HG02938 (cell line): ENCODE data around the gene PRKAG2.
"Not testable (repeated sequence)": the region's sequence is repeated elsewhere in the genome, so short reads cannot be mapped to it uniquely, and the experiment has no call there.

ENCODE experiments used
- ATAC-seq: cut with Tn5 transposase; IDR thresholded peaks from one replicate; pipeline ENCODE4 v1.9.1; 2021; ENCODE audit warnings: mild to moderate bottlenecking, moderate library complexity; ENCODE audit not compliant: unreplicated experiment

PRKAG2 gene

DNA sequence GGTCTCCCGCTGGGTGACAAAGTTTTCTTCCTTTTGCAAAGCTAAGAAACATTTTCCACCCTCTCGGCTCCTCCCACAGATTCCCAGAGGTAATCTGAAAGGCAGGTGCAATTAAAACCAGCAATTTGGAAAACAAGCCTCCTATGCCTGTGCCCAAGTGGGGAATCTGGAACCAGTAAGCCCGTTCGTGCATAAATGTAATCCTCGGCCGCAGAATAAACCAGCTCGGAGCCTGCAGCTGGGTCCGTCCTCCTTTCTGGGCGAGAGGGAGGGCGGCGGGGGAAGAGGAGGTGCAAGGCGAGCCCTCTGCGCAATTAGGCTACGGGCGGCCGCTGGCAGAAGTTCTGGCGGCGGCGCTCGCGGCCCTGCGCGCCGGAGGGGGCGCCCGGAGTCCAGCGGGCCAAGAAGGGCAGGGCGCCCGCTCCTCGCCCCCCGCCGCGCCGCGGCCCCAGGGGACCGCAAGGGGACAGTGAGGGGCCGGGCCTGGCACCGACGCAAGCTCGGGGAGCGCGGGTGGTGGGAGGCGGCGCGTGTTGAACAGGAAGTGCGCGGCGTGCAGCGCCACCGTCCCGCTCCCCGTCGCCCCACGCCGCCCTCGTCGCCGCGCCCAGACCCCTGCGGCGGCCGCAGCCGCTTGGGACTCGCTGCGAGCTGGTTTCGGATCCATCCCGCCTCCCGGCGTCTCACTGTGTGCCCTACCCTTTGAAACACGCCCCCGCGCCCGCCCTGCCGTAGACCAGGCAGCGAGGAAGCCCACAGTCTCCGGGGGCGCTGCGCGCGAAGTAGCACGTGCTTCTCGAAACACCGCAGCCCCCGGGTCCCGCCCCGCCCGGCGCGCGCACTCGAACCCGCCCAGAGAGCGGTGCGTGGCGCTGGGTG is at the start of gene PRKAG2:
Gene PRKAG2 (minus strand): TSS at position 217 of the 879 bp plus-strand sequence. CDS start 495 bp downstream, outside the sequence.
- ATAC-seq, result peak; percentile 64

GRCh38 chr7:151926336-151926712 is 49.4 kb upstream of the PRKAG2 start:
- ATAC-seq, result no peak

DNA sequence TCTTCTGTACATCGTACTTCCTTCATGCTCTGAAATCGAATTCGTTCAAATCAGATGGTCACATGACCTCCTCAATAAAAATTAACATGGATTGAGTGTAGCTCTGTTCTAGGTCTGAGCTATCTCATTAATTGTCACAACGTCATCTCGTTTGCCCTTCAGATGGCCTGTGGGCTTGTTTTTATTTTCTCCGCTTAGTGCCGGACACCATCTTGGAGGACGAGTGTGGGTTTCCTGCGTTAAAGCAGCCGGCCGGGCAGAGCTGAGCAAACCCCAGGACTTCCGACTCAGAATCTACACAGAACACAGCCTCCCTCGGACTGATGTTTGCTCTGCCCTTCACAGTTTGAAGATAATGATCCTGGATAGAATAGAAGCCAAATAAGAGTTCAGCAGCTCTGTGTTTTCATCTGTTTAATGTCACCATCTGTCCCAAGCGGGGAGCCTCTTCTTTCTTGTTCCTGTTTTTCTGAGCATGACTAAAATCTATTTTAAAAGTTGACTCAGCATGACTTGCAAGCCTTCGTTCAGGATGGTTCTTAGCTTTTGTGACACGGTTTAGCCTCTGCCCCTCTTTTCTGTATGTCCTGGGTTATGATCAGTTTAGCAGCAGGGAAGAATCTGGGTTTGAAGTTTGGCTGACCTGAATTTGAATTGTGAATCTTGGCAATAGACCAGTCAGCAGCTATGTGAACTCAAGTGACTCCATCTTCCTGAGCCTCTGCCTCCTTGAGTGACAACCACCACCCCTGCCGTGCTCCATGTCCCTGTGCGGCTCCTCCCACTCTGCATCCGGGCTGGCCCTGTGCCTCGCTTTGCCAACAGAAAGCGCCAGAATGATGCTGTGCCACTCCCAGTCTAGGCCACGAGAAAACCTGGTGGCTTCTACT is 48.8 kb upstream of the PRKAG2 start:
- no peak for ATAC-seq

- ATAC-seq, result no peak
Observed at GRCh38 chr7:151924508-151924907, 47.6 kb upstream of the PRKAG2 start.

DNA sequence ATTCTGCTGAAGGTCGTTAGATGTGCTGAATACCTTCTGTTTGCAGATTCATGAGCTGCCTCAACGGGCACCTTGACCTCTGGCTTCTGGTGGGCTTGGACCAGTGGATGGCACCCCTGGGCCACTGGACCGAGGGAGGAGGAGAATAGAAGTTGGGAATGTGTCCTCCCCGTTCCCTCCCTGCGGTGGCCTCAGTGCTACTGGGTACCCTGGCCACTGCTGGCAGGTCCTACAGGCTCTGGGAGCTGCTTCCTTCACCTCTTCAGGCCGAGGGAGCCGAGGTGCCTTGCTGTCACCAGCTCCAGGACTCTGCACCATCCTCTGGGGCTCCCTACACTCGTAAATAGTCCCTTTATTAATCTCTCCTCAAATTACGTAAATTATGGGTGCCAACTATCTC is 47.1 kb upstream of the PRKAG2 start:
- no peak for ATAC-seq

- ATAC-seq, result no peak
Observed at GRCh38 chr7:151923097-151923876, 46.4 kb upstream of the PRKAG2 start.

- no peak for ATAC-seq
Observed at GRCh38 chr7:151921451-151921850, 44.5 kb upstream of the PRKAG2 start.

DNA sequence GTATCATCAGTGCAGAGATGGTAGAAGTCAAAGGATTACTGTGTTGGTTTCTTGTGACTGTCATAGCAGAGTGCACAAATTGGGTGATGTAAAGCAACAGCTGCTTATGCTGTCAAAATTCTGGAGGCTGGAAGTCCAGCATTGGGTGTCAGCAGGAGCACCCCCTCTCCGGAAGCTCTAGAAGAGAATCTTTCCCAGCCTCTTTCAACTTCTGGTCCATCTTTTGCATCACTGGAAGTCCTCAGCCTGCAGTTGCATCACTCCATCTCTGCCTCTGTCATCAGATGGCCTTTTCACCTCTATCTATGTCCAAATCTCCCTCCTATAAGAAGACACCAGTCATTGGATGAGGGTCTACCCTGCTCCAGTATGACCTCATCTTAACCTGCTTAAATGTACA is 43.6 kb upstream of the PRKAG2 start:
- ATAC-seq, result no peak

GRCh38 chr7:151919595-151919994 is 42.7 kb upstream of the PRKAG2 start:
- ATAC-seq, result no peak

GRCh38 chr7:151918510-151918843 is 41.6 kb upstream of the PRKAG2 start:
- no peak for ATAC-seq

- ATAC-seq, result no peak
Observed at GRCh38 chr7:151917791-151918509, 41.0 kb upstream of the PRKAG2 start.

DNA sequence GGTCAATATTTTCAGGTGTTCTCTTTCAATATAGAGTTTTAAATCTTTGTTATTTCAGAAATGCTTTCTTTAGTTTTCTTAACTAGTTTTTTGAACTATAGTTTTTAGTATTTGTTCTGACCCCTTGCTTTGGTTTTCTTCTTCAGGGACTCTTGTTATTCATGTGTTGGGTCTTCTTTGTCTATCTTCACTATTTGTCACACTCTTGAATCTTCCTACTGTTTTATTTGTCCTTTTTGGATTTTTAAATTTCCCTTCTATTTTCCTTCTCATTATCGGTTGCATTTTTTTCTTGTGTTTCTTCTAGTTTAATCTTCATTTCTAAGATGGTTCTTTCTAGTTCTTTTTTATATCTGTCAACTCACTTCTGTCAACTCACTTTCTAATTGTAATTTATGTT is 37.1 kb upstream of the PRKAG2 start:
- ATAC-seq, result no peak

DNA sequence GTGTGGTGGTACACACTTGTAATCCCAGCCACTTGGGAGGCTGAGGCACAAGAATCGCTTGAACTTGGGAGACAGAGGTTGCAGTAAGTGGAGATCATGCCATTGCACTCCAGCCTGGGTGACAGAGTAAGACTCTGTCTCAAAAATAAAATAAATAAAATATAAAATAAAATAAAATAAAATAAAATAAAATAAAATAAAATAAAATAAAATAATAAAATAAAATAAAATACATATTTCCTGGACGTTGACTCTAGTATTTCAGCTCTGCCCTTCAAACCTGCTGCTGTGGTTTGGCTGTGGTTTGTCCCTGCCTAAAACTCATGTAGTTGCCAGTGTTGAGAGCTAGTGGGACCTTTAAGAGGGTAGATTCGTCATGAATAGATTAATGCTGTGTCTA is 33.7 kb upstream of the PRKAG2 start:
- ATAC-seq, result not testable (repeated sequence)

GRCh38 chr7:151907115-151907514 is 30.2 kb upstream of the PRKAG2 start:
- not testable (repeated sequence) for ATAC-seq

- no peak for ATAC-seq
Observed at GRCh38 chr7:151905766-151906165, 28.9 kb upstream of the PRKAG2 start.

DNA sequence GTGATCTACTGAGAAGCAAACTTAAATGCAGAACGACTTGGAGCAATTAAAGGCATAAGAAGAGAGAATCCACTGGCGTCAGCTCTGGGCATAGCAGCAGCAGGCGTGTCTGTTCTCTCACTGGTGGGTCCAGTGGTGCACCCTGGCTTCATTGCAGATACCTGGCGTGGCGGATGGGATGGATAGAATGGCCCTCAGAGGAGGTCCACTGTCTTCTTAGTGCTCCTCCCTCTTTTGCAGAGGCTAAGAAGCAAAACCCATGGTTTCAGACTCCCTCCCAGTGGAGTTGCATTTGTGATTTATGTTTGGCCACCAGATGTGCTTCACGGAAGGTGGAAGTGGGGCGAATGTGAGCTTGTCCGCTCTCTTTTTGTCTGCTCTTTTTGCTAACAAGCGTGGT is 28.4 kb upstream of the PRKAG2 start:
- no peak for ATAC-seq

DNA sequence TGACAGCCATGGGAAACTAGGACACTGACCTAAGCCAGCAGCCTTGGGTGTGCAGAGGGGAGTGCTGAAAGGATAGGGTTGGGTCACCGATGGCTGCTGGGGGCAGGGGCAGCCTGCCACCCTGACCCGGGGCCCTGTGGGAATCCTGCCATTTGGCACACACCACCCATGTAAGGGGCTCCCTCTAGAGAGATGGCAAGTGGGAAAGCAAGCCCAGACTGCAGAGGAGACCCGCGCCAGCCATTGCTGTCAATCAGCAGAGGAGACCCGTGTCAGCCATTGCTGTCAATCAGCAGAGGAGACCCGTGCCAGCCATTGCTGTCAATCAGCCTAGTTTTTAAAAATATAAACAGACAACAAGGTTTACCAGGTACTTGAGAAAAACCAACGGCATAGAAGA is 27.4 kb upstream of the PRKAG2 start:
- no peak for ATAC-seq

GRCh38 chr7:151903249-151904032 is 26.5 kb upstream of the PRKAG2 start:
- no peak for ATAC-seq

- no peak for ATAC-seq
Observed at GRCh38 chr7:151902311-151902710, 25.4 kb upstream of the PRKAG2 start.

DNA sequence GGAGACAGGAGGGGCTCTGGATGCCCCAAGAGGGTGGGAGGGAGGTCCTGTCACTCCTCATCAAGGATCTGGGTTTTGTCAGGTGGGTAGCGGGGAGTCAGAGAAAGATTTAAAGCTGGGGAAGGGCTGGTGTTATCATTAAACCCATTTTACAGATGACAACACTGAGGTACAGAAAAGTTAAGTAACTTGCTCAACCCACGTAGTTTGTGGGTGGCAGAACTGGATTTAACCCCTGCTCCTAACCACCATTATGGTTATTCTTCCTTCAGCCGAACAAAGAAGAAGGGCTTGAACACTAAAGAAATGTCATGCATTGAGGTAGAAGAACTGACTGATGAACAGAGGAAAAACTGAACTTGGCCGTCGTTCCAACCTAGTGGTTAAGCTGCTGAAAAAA is 24.9 kb upstream of the PRKAG2 start:
- no peak for ATAC-seq
